GM12878 (cell line): Measurements from ENCODE around the gene GBGT1. TPM values are rescaled to one million over a fixed set of nuclear protein-coding genes. Genes with fewer than 3 reads are reported as not detected.
A peak's percentile ranks its signal among the peaks of the same experiment; 100 is the strongest.

Experiments
- ATAC-seq: fragments of 200-7000 bp; cut with Tn5 transposase; 3 replicates; pipeline ENCODE4 v1.9.1; 2020; ENCODE audit warnings: mild to moderate bottlenecking, moderate library complexity
- BruUV-seq: library from RNA; stranded (reverse); fragments of 400-500 nt; replicated peaks from 2 replicates; lab custom pipeline; 2021; lab: Mats Ljungman, UMichigan
- CTCF ChIA-PET: fragments of 300-600 bp; sonication (Branson Sonifier 250); formaldehyde crosslinking; extraction: SDS; loops from one replicate; lab custom pipeline; 2021; ENCODE audit warnings: inconsistent platforms; lab: Yijun Ruan, JAX
- POLR2A ChIA-PET: fragments of 350-600 bp; formaldehyde crosslinking; extraction: SDS; loops from one replicate; lab custom pipeline; 2021; ENCODE audit warnings: inconsistent platforms; lab: Charles Lee
- RAD21 ChIA-PET: fragments of 300-600 bp; sonication (Branson Sonifier 250); formaldehyde crosslinking; loops from one replicate; lab custom pipeline; 2023; ENCODE audit warnings: antibody characterized with exemption; ENCODE audit not compliant: unreplicated experiment; lab: Charles Lee
- SMC1A ChIA-PET: fragments of 300-600 bp; sonication (Branson Sonifier 250); formaldehyde crosslinking; loops from one replicate; lab custom pipeline; 2023; ENCODE audit not compliant: unreplicated experiment, uncharacterized antibody; lab: Charles Lee
- DNase-seq: peaks from one replicate; pipeline ENCODE4 v3.0.0-alpha.2; 2011; ENCODE audit warnings: low read depth, low spot score
- FAIRE-seq: peaks from 3 replicates; lab custom pipeline; 2011; peaks lifted over from hg19 to GRCh38; lab: Jason Lieb, UNC
- H2AFZ ChIP-seq: 2 replicates; pipeline ENCODE4 v1.6.0; 2011; ENCODE audit warnings: low read depth, low read length, control low read depth; ENCODE audit not compliant: control insufficient read depth
- H3K27ac ChIP-seq: 2 replicates; pipeline ENCODE4 v1.5.1; 2011; ENCODE audit warnings: control low read depth; ENCODE audit not compliant: control insufficient read depth, insufficient read depth
- H3K27me3 ChIP-seq, 2 experiments: replicated peaks in 1 of 2; 2 replicates each; pipeline versions ENCODE4 v1.6.0 to v1.6.1; 2011; ENCODE audit warnings: low read length in 1 of 2; ENCODE audit not compliant: control insufficient read depth in 2 of 2, insufficient read depth in 2 of 2
- H3K36me3 ChIP-seq, 2 experiments: 2 replicates each; pipeline ENCODE4 v1.5.1; 2011; ENCODE audit warnings: low read length in 1 of 2; ENCODE audit not compliant: control insufficient read depth in 2 of 2, insufficient read depth in 2 of 2
- H3K4me1 ChIP-seq: 2 replicates; pipeline ENCODE4 v1.6.1; 2011; ENCODE audit warnings: mild to moderate bottlenecking, low read length, moderate library complexity, mixed read lengths; ENCODE audit not compliant: control insufficient read depth, insufficient read depth
- H3K4me2 ChIP-seq: 2 replicates; pipeline ENCODE4 v1.6.0; 2011; ENCODE audit warnings: control low read depth; ENCODE audit not compliant: control insufficient read depth, insufficient read depth
- H3K4me3 ChIP-seq: fragments of 200-600 bp; sonication (generic); 2 replicates; pipeline ENCODE4 v1.5.1; 2016
- H3K79me2 ChIP-seq: 2 replicates; pipeline ENCODE4 v1.6.0; 2011; ENCODE audit warnings: low read length; ENCODE audit not compliant: control insufficient read depth, insufficient read depth
- H3K9ac ChIP-seq: 2 replicates; pipeline ENCODE4 v1.8.0; 2011; ENCODE audit warnings: low read length, control low read depth, mixed read lengths; ENCODE audit not compliant: control insufficient read depth, insufficient read depth
- H3K9me3 ChIP-seq: replicated peaks from 3 replicates; pipeline ENCODE4 v1.5.1; 2011; ENCODE audit warnings: mild to moderate bottlenecking, low read length; ENCODE audit not compliant: control insufficient read depth, insufficient read depth
- H4K20me1 ChIP-seq: 2 replicates; pipeline ENCODE4 v1.6.0; 2011; ENCODE audit not compliant: control insufficient read depth, insufficient read depth
- CEBPB ChIP-seq, 2 experiments: fragments of 150-350 bp in 1 of 2; IDR thresholded peaks; 2 replicates each; pipeline ENCODE4 v1.6.1; 2012 to 2014; ENCODE audit warnings: low read depth in 2 of 2, low read length in 2 of 2, borderline replicate concordance in 1 of 2, inconsistent platforms in 1 of 2
- CHD2 ChIP-seq: IDR thresholded peaks from 2 replicates; pipeline ENCODE4 v1.6.1; 2011; ENCODE audit warnings: low read depth, low read length, improper control_type of control experiment, borderline replicate concordance
- DPF2 ChIP-seq: fragments of 450-650 bp; IDR thresholded peaks from 2 replicates; pipeline ENCODE4 v1.6.1; 2017; ENCODE audit warnings: mild to moderate bottlenecking
- EGR1 ChIP-seq, 2 experiments: IDR thresholded peaks; 1 replicate in 1 of 2; 2 replicates in 1 of 2; pipeline ENCODE4 v1.6.1; 2011 to 2012; ENCODE audit warnings: low read depth in 2 of 2, low read length in 2 of 2, borderline replicate concordance in 1 of 2, mild to moderate bottlenecking in 1 of 2, moderate library complexity in 1 of 2
- FOS ChIP-seq: IDR thresholded peaks from 3 replicates; pipeline ENCODE4 v1.6.1; 2011; ENCODE audit warnings: borderline replicate concordance; ENCODE audit not compliant: insufficient read length; ENCODE audit errors: extremely low read depth
- JUNB ChIP-seq: IDR thresholded peaks from 2 replicates; pipeline ENCODE4 v1.6.1; 2016; ENCODE audit warnings: antibody characterized with exemption, mild to moderate bottlenecking
- MEF2A ChIP-seq: IDR thresholded peaks from 2 replicates; pipeline ENCODE4 v1.6.1; 2011; ENCODE audit warnings: low read depth, mild to moderate bottlenecking, low read length, moderate library complexity; ENCODE audit not compliant: insufficient read depth
- MXI1 ChIP-seq: fragments of 150-350 bp; IDR thresholded peaks from 2 replicates; pipeline ENCODE4 v1.6.1; 2011; ENCODE audit warnings: low read depth, mild to moderate bottlenecking, inconsistent platforms, low read length, improper control_type of control experiment
- NBN ChIP-seq: fragments of 450-650 bp; IDR thresholded peaks from 2 replicates; pipeline ENCODE4 v1.6.1; 2016
- NR2F1 ChIP-seq: fragments of 450-650 bp; conservative IDR thresholded peaks from 2 replicates; pipeline ENCODE4 v1.6.1; 2017; ENCODE audit warnings: mild to moderate bottlenecking
- NRF1 ChIP-seq: conservative IDR thresholded peaks from 2 replicates; pipeline ENCODE4 v1.6.1; 2011; ENCODE audit warnings: mild to moderate bottlenecking, low read depth, low read length, improper control_type of control experiment
- PAX8 ChIP-seq: fragments of 450-650 bp; IDR thresholded peaks from 2 replicates; pipeline ENCODE4 v1.6.1; 2017; ENCODE audit warnings: mild to moderate bottlenecking, moderate library complexity
- RB1 ChIP-seq: fragments of 450-650 bp; formaldehyde crosslinking; IDR thresholded peaks from 2 replicates; pipeline ENCODE4 v1.6.1; 2017; ENCODE audit warnings: mild to moderate bottlenecking, borderline replicate concordance
- SREBF2 ChIP-seq: IDR thresholded peaks from 2 replicates; pipeline ENCODE4 v1.6.1; 2012; ENCODE audit warnings: mild to moderate bottlenecking, low read length
- ZBTB40 ChIP-seq: fragments of 450-650 bp; IDR thresholded peaks from 2 replicates; pipeline ENCODE4 v1.6.1; 2016; ENCODE audit warnings: mild to moderate bottlenecking, moderate library complexity, borderline replicate concordance
- WGBS: methylation state at CpG from one replicate; pipeline ENCODE4 v1.1.6; 2016; ENCODE audit warnings: low lambda C conversion rate; ENCODE audit not compliant: insufficient replicate concordance, insufficient coverage; ENCODE audit errors: missing lambda C conversion rate; 5-methylcytosine and 5-hydroxymethylcytosine counted together
- in situ Hi-C: fragments of 300-500 bp; cut with MboI; formaldehyde crosslinking; loops from 9 replicates; pipeline ENCODE4 v1.14.3; 2018; ENCODE audit warnings: mixed read lengths
- intact Hi-C: fragments of 100-400 bp; cut with micrococcal nuclease; formaldehyde crosslinking; loops from one replicate; pipeline ENCODE4 v1.14.2; 2022; ENCODE audit not compliant: unreplicated experiment
- polyA plus RNA-seq, 11 experiments: library from polyadenylated mRNA; depleted of rRNA in 4 of 11; unstranded in 6 of 11; stranded (reverse) in 5 of 11; fragments of >200 nt; fragmentation: Nextera tagmentation in 4 of 11; fragmentation: Illumina TruSeq in 1 of 11; extraction: Ambion mirVana in 4 of 11; extraction: Trizol in 1 of 11; gene quantifications; 1 replicate in 1 of 11; 2 replicates in 10 of 11; pipeline versions ENCODE4 v1.2.1 to v1.2.3, GENCODE V29; 2011 to 2016; ENCODE audit warnings: inconsistent platforms in 2 of 11, missing spikeins in 2 of 11, low read depth in 1 of 11
- total RNA-seq, 4 experiments: library from RNA; depleted of rRNA in 3 of 4; stranded (reverse); fragments of >200 nt in 3 of 4; fragmentation: Illumina TruSeq in 1 of 4; extraction: Trizol in 1 of 4; gene quantifications; 2 replicates each; pipeline versions ENCODE4 v1.2.1 to v1.2.3, GENCODE V29; 2013 to 2021

Gene GBGT1
- total and polyA plus RNA-seq, 10 of the 15 experiments (the other 5 are each of a cell fraction or from before 2014, with no cell fraction given), result 0.08 to 1.9 (median 0.49) TPM

- no peaks in the 10 kb centered on the region for H3K27me3 ChIP-seq
- ATAC-seq (peak; percentile 12), FAIRE-seq (no peak), DNase-seq (no peak)
- H3K9ac ChIP-seq, result peak overlapping the region; percentile 37; the same call in 1 of the 2 replicates
- peak overlapping the region; percentile 76 for H3K27ac ChIP-seq
- H3K4me1 ChIP-seq, result peaks cover 48% of the 10 kb centered on the region
- BruUV-seq, result no TSS peak
- ChIA-PET SMC1A (interaction anchor here (0.8 to 6.0 kb wide), 12 partner anchors 10 to 121 kb away, joined by 4 to 48 read pairs (median 8); no protein-coding TSS in a partner anchor), RAD21 (interaction anchor here (1.0 to 8.2 kb wide), 9 partner anchors 10 to 164 kb away, joined by 3 to 219 read pairs (median 14); partner anchors contain the start of genes GFI1B, GTF3C5 and RALGDS), POLR2A (interaction anchor here (0.8 to 4.9 kb wide), 10 partner anchors 7 to 117 kb away, joined by 3 to 66 read pairs (median 4); no protein-coding TSS in a partner anchor), CTCF (interaction anchor here (1.4 to 8.7 kb wide), 11 partner anchors 7 to 229 kb away, joined by 3 to 401 read pairs (median 15); partner anchors contain the start of genes GTF3C5 and RALGDS)
- H3K9me3 ChIP-seq, result no peaks in the 10 kb centered on the region
- no peak overlapping the region for H2AFZ ChIP-seq
- in situ Hi-C loops (loop anchor here (25.0 kb wide), 1 partner anchor 1881 kb away; no protein-coding TSS in a partner anchor), intact Hi-C loops (loop anchor here (2.0 kb wide), 1 partner anchor 16 kb away; no protein-coding TSS in a partner anchor)
- no peaks in the 10 kb centered on the region; a peak in 1 of 4 replicates for H3K36me3 ChIP-seq
- TF ChIP-seq MEF2A (no peak), PAX8 (no peak), SREBF2 (no peak), NRF1 (no peak), RB1 (no peak), JUNB (no peak), FOS (no peak), CHD2 (no peak), ZBTB40 (no peak), CEBPB (IDR thresholded peaks at IDR 0.05; ENCODE audit: borderline replicate concordance in 1 of 2, low read depth in 2 of 2, low read length in 2 of 2) (no peak), DPF2 (0 out of 2 replicates have a peak, but pooled peaks have one; percentile 7), MXI1 (no peak), NR2F1 (no peak), EGR1 (IDR thresholded peaks at IDR 0.05; ENCODE audit: borderline replicate concordance in 1 of 2, low read depth in 2 of 2, low read length in 2 of 2) (0 out of 3 replicates have a peak, but pooled peaks of 1 of the 2 experiments have one; percentile 3), NBN (no peak)
- H3K4me2 ChIP-seq, result peak overlapping the region; percentile 70
- peaks cover 80% of the 10 kb centered on the region for H3K79me2 ChIP-seq
- H3K4me3 ChIP-seq, result peak overlapping the region; percentile 6
- H4K20me1 ChIP-seq, result no peaks in the 10 kb centered on the region
- WGBS, result 48% methylated on average over 18 of the region's 18 CpGs
These were observed 20.8 kb downstream of the GBGT1 start for GRCh38 chr9:133142684-133143622.
